ENCODE data around the gene MYO10.

MYO10 gene

DNA sequence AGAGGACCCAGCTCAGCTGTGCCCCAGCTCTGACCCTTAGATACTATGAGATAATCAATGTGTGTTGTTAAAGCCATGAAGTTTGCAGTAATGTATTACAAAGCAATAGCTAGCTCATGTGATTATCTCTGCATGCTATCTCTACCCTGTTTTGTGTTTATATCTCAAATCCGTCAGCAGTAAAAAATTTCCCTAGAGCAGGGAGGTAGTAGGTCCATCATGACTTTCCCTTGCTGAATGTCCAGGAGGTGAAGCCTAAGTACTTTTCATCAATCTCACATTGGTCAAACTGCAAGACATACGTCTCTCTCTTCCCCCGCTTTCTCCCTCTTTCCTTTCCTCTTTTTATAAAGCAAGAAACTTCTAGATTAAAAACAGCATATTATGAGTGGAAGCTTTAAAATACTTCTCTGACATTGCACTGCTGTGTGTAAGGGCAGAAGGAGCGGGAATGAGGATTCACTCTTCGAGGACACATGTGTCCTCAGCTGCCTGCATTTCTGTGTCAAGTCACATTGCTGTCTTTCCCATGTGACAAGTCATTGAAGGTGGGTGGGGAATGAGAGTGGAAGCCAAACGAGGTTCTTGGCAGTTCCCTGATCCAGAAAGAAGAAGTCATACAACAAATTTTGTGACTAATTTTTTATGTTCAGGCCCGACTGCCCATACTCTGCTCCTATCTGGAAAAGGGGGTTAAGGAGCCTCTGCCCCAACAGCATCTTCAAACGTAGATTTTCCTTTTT, 226.2 kb downstream of the MYO10 start:
- H3K27me3 Mint-ChIP-seq, result peaks cover 8% of the 10 kb centered on the region
- H3K36me3 Mint-ChIP-seq, result no peaks in the 10 kb centered on the region
- peaks cover 4% of the 10 kb centered on the region for H3K4me1 Mint-ChIP-seq
- no peak overlapping the region for H3K27ac Mint-ChIP-seq
- H3K9me3 Mint-ChIP-seq, result no peaks in the 10 kb centered on the region
- no peak overlapping the region for H3K4me3 Mint-ChIP-seq

DNA sequence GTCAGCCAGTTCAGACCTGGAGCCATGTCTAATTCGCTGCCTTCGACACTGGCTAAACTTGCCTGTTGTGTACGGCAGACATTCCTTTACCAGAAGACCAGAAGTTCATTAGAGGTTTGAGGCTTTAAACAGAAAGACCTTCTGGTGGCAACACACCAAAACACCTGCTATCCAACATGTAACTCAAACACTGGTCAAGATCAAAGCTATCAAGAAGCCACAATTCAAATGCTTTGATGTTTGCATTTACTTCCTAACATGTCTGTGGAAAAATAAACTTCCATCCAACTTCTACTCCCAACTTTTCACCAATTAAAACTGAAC, 228.3 kb downstream of the MYO10 start:
- Mint-ChIP-seq H3K36me3 (no peaks in the 10 kb centered on the region), H3K27me3 (peaks cover 4% of the 10 kb centered on the region), H3K4me1 (no peaks in the 10 kb centered on the region), H3K9me3 (no peaks in the 10 kb centered on the region), H3K27ac (no peak overlapping the region), H3K4me3 (no peak overlapping the region)

DNA sequence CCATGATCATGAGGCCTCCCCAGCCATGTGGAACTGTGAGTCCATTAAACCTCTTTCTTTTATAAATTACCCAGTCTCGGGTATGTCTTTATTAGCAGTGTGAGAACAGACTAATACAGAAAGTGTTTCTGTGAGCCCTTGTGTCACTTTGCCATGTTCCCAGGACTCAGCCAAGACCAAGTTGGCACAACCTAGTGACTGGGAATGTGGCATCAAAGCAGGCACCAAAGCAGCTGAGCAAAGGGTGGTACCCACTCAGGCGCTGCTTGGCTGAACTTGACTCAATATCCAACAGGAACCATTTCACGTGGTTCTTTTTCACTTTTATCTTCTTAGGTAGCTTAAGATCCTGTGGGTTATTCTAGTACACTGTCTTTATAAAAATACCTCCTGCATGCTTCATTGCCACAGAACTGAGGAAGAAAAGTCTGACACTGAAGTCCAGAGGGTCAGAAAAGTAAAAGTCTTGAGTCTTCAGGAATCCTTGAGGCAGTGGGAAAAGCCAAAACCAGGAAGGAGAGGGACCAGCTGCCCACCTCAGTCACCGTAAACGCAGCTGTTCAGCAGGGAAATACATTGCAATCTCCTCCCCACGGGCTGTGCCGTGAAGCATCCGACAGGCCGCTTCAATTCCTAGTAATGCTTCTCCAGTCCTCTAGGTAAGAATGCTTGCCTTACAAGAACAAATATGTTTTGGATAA, 228.8 kb downstream of the MYO10 start:
- H3K9me3 Mint-ChIP-seq, result no peaks in the 10 kb centered on the region
- no peaks in the 10 kb centered on the region for H3K36me3 Mint-ChIP-seq
- no peaks in the 10 kb centered on the region for H3K4me1 Mint-ChIP-seq
- H3K4me3 Mint-ChIP-seq, result no peak overlapping the region
- peaks cover 4% of the 10 kb centered on the region for H3K27me3 Mint-ChIP-seq
- H3K27ac Mint-ChIP-seq, result no peak overlapping the region

DNA sequence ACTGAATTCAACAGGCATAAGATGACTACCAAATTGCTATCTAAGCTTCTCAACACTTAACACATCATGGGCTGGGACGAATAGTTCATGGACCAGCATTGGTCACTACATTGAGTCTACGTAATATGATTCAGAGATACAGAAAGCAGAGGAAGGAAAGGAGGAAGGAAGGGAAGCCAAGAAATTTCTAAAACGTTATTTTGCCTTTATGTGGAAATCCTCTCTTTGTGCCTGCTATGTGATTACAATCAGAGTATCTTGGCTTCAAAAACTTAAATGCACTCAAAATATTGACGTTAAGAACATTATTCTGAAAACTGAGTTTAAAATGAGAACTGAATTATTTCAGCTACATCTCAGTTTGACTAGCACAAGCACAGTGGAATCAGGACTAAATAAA, 231.1 kb downstream of the MYO10 start:
- Mint-ChIP-seq H3K4me1 (no peaks in the 10 kb centered on the region), H3K36me3 (no peaks in the 10 kb centered on the region), H3K9me3 (no peaks in the 10 kb centered on the region), H3K27me3 (peaks cover 4% of the 10 kb centered on the region), H3K27ac (no peak overlapping the region), H3K4me3 (no peak overlapping the region)

DNA sequence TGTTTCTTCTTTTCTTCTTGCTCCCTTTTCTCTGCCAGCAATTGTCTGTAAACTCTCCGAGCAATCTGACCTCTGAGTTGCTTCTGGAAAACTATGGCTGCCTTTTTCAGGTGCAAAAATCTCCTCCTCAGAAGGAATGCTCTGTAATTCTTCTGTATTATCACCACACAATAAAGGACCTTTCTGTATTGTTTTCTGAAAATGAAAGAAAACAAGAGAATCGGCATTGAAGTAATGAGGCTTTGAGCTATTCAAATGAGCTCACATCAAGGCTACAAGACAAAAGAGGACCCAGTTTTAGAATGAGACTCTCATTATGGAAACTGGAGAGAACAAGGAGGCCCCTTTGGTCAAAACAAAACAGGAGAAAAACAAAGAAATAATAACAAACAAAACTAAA, 233.1 kb downstream of the MYO10 start:
- no peak overlapping the region for H3K4me3 Mint-ChIP-seq
- no peaks in the 10 kb centered on the region for H3K9me3 Mint-ChIP-seq
- no peak overlapping the region for H3K27ac Mint-ChIP-seq
- H3K36me3 Mint-ChIP-seq, result no peaks in the 10 kb centered on the region
- peaks cover 4% of the 10 kb centered on the region for H3K27me3 Mint-ChIP-seq
- no peaks in the 10 kb centered on the region for H3K4me1 Mint-ChIP-seq

DNA sequence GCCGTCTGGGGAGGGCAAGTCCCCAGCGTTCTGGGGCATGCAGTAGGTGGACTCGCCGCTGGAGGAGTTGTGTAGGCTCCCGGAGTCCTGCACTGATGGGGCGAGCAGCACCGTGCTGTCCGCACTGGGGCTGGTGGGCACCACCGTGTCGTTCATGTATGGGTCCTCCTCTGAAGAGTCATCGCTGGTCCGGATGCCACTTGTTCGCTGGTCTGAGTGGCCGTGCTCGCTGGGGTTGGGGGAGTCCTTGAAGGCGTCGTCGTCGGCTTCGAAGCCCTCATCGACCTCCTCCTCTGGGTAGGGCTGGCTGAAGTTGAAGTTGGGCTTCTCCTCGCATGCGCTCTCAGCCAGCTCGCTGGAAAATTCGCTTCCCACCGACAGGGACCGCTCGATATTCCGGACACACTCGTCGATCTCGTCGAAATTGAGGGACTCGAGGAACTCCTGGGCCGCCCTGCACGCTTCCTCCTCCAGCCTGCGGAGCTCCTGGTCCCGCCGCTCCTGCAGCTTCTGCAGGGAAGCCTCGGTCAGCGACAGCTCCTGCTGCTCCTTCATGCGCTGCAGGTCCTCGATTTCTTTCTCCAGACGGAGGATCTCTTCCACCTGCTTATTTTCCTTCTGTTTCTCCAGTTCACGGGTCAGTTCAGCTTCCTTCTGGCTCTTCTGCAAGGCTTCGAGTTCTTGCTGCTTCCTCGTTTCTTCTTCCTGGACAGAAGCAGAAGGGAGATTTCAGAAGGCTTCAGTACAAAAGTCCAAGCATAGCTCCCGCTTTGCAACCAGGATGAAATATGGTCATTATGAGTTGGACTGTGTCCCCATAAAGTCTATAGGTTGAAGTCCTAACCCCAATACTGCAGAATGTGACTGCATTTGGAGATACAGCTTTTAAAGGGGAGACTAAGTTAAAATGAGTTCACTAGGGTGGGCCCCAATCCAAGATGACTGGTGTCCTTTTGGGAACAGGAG, 234.7 kb downstream of the MYO10 start:
- H3K9me3 Mint-ChIP-seq, result no peaks in the 10 kb centered on the region
- H3K27ac Mint-ChIP-seq, result no peak overlapping the region
- no peak overlapping the region for H3K4me3 Mint-ChIP-seq
- peaks cover 6% of the 10 kb centered on the region for H3K27me3 Mint-ChIP-seq
- H3K4me1 Mint-ChIP-seq, result no peaks in the 10 kb centered on the region
- no peaks in the 10 kb centered on the region for H3K36me3 Mint-ChIP-seq

DNA sequence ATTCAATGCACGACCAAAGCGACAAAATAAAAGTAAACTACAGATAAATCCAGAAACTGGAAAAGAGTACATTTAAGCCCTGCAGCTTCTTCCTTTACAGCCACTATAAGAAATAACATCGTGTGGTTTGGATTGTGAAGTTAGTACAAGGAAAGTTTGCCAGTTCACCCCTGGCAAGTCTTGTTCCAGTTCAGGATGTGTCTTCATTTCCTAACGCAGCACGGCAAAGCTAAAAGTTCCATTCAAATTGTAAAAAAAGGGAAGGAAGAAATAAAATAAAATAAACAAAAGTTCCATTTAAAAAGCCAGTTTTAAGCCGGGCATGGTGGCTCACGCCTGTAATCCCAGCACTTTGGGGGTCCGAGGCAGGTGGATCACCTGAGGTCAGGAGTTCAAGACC, 236.0 kb downstream of the MYO10 start:
- peaks cover 6% of the 10 kb centered on the region for H3K27me3 Mint-ChIP-seq
- H3K4me1 Mint-ChIP-seq, result no peaks in the 10 kb centered on the region
- no peaks in the 10 kb centered on the region for H3K9me3 Mint-ChIP-seq
- no peak overlapping the region for H3K4me3 Mint-ChIP-seq
- H3K36me3 Mint-ChIP-seq, result no peaks in the 10 kb centered on the region
- H3K27ac Mint-ChIP-seq, result no peak overlapping the region

DNA sequence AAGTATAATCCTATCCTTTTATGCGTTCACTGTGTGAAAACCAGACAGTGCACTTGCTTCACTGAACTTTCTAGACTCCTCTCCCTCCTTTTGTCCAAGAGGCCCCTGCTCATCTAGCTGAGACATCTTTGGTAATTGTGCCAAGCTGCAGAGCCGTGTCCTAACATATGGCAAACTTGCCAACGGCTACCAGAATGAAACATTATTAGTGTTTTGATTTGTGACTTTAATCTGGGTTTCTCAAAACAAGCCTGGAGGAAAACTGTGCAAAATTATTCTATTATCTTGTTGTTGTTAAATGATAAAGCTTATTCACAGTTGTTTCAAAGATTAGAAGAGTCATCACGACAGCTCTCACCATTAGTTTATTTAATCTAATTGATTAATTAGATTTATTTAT, 240.3 kb downstream of the MYO10 start:
- peaks cover 4% of the 10 kb centered on the region for H3K27me3 Mint-ChIP-seq
- H3K4me1 Mint-ChIP-seq, result no peaks in the 10 kb centered on the region
- H3K27ac Mint-ChIP-seq, result no peak overlapping the region
- no peak overlapping the region for H3K4me3 Mint-ChIP-seq
- H3K36me3 Mint-ChIP-seq, result no peaks in the 10 kb centered on the region
- H3K9me3 Mint-ChIP-seq, result no peaks in the 10 kb centered on the region

DNA sequence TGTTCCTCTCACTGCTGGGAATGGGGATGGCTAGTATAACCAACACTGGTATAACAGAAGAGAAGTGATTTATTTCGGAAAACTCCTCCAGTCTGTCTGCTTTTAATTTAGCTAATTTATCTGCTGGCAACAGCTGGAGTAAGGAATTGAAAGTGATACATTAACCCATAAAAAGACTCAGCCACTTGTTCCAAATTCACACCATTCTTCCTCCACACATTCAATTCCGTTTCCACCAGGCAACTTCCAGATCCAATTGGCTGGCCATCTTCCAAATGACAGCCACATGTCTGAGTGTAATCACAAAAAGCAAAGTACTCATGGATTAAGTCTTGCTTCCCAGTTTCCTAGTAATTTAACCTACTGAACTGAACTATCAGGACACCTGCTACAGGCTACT, 242.2 kb downstream of the MYO10 start:
- H3K4me1 Mint-ChIP-seq, result no peaks in the 10 kb centered on the region
- no peaks in the 10 kb centered on the region for H3K36me3 Mint-ChIP-seq
- H3K27ac Mint-ChIP-seq, result no peak overlapping the region
- H3K4me3 Mint-ChIP-seq, result no peak overlapping the region
- H3K27me3 Mint-ChIP-seq, result peaks cover 2% of the 10 kb centered on the region
- no peaks in the 10 kb centered on the region for H3K9me3 Mint-ChIP-seq

DNA sequence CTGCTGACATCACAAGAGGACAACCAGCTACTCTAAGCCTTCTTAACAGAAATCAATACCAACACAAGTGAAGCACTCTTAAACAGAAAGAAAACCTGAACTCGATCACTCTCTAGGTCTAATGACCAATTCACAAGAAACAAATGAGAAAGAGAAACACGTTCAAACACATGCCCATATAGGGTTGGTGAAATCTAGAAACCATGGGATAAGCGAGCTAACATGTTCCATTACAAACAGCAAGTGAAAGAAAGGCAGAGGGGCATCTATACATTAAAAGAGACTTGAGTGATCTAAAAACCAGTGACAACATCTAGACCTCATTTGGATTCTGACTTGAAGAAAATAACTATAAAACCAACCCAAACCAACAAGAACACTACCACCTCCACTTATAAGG, 244.4 kb downstream of the MYO10 start:
- H3K27ac Mint-ChIP-seq, result no peak overlapping the region

DNA sequence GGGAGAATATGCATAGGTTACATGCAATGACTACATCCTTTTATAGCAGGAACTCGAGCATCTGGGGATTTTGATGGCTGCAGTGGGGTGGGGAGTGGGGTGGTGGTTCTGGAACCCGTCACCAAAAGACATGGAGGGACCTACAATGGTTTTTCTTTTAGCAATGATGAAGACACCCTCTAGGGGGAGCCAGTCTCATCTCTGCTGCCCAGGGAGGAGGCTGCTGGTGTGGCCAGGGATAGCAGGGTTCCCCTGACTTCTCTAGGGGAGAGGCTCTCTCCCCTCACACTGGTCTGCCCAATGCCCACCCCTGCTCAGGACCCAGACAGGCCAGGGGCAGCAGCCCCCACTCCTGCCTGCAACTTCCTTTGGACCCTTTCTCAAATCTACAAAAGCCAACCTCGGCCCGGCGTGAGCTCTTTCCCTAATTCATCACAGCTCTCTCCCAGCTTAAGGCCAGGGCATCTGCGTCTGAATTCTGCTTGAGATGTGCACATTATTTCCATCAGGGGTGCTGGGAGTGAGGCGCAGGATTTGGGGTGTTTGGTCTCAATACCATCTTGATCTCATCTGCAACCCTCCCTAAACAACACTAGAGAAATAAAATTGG, 245.7 kb downstream of the MYO10 start:
- Mint-ChIP-seq H3K4me1 (no peaks in the 10 kb centered on the region), H3K4me3 (no peak overlapping the region), H3K27ac (no peak overlapping the region), H3K36me3 (no peaks in the 10 kb centered on the region), H3K9me3 (no peaks in the 10 kb centered on the region), H3K27me3 (no peaks in the 10 kb centered on the region)

More for the DNA sequence above, 244.4 kb downstream of the MYO10 start:
- Mint-ChIP-seq H3K4me1 (no peaks in the 10 kb centered on the region), H3K36me3 (no peaks in the 10 kb centered on the region), H3K4me3 (no peak overlapping the region), H3K27me3 (no peaks in the 10 kb centered on the region), H3K9me3 (no peaks in the 10 kb centered on the region)

DNA sequence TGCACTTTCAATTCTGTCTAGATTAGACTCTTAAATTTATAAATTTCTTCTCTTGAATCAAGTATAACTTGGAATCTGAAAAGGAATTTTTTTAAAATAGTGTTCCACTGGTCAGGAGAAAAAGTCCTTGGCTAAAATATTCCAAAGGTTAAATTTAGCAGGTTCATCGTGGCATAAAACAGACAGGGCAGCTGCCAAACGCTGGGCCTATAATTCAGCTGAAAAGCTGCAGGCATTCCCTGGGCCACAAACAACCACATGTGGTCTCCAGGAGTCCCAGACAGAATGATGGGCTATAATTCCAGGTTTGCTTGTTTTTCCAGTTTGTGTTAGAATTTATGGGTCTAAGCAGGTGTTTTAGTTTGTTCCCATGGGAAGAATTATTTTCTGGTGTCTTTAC, 248.2 kb downstream of the MYO10 start:
- peaks cover 2% of the 10 kb centered on the region for H3K27me3 Mint-ChIP-seq
- H3K4me3 Mint-ChIP-seq, result no peak overlapping the region
- no peaks in the 10 kb centered on the region for H3K4me1 Mint-ChIP-seq
- no peaks in the 10 kb centered on the region for H3K36me3 Mint-ChIP-seq
- H3K27ac Mint-ChIP-seq, result no peak overlapping the region
- no peaks in the 10 kb centered on the region for H3K9me3 Mint-ChIP-seq

DNA sequence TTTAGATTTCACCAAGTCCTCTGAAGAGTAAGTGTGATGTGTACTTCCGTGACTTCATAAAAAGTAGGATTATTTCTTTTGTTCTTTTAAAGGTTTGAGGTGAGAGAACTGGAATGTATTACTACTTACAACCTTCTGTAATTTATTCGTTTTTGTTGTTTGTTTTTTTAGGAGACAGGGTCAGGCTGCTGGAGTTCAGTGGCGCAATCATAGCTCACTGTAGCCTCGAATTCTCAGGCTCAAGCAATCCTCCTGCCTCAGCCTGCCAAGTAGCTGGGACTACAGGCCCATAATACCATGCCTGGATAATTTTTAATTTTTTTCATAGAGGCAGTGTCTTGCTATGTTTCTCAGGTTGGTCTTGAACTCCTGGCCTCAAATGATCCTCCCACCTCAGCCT, 251.0 kb downstream of the MYO10 start:
- Mint-ChIP-seq H3K36me3 (no peaks in the 10 kb centered on the region), H3K4me1 (no peaks in the 10 kb centered on the region), H3K9me3 (no peaks in the 10 kb centered on the region), H3K4me3 (no peak overlapping the region), H3K27ac (no peak overlapping the region), H3K27me3 (peaks cover 2% of the 10 kb centered on the region)

DNA sequence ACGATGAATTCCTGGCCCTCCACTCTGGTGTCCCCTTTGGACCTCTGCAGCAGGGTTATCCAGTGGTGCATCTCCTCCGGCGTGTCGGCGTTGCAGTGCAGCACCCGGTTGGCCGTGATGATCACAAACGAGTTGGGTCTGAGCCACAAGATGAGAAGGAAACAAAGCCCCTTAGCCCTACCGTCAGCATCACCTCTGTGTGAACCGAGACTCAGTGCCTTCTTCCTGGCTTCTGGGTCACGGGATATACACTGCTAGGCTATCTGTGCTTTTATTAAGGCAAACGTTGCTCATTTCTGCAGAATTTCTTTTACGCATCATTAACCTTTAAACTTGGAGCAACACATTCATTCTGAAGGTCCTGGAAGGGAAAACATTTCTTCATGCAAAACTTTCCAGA, 254.2 kb downstream of the MYO10 start:
- Mint-ChIP-seq H3K27me3 (peaks cover 2% of the 10 kb centered on the region), H3K36me3 (no peaks in the 10 kb centered on the region), H3K4me3 (no peak overlapping the region), H3K9me3 (no peaks in the 10 kb centered on the region), H3K27ac (no peak overlapping the region), H3K4me1 (no peaks in the 10 kb centered on the region)

DNA sequence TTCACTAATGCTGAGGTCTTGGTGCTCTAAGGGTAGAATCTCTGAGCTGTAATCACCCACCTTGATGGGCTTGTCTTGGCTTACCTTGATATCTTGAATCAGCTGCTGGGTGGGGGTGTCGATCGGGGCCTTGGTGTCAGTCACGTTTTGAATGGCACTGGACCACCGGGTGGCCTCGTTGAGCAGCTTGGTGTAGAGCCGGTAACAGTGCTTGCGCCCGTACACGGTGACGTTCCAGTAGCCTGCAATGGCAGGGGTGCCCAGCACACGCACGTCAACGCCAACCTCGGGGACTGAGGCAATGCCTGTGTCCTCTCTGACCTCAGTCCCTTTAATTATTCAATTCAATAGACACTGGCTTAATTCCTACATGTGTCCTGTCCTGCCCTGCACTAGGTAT, 256.2 kb downstream of the MYO10 start:
- Mint-ChIP-seq H3K27ac (no peak overlapping the region), H3K27me3 (peaks cover 2% of the 10 kb centered on the region), H3K9me3 (no peaks in the 10 kb centered on the region), H3K4me1 (no peaks in the 10 kb centered on the region), H3K36me3 (no peaks in the 10 kb centered on the region), H3K4me3 (no peak overlapping the region)
